ENCODE results near the gene TESPA1. TPM values are rescaled to one million over a fixed set of nuclear protein-coding genes. Genes with fewer than 3 reads are reported as not detected.

TESPA1 gene
- total and polyA plus RNA-seq, 9 of the 15 experiments (the other 6 are each of a cell fraction or from before 2014, with no cell fraction given) = 0.72 to 7.1 (median 2.4) TPM

DNA sequence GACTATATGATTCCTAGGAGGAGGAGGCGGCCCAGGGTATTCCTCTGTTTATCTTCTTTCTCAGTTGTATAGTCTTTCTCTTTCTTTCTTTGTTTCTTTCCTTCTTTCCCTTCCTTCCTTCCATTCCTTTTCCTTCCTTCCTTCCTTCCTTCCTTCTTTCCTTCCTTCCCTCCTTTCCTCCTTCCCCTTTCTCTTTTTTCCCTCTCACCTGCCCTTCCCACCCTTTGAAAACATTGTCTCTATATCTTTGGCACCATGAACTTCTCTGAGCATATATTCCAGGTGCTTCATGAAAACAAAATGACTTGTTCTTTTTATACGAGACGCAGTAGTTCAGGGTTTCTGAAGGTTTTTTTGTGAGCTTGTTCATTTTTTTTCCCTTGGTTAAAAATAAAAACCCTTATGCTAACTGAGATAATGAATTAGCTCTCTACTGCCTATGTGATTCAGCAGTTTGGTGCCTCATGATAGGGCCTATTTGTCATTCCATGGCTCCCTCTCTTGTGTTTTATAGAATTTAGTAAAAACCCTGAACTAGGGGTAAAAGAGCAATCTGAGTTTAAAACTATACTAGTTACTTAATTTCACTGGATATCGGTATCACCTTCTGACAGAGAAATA, 3.2 kb upstream of the TESPA1 start:
- Histone ChIP-seq H3K4me1 (replicated peaks in 1 of 2; ENCODE audit: control insufficient read depth in 2 of 2, insufficient read depth in 2 of 2, low read length in 2 of 2) (peaks cover 5 to 51% of the 10 kb centered on the region in 2 experiments), H3K27ac (ENCODE audit: extremely low read depth, low read depth, low read length) (peak overlapping the region; percentile 78), H3K9me3 (replicated peaks; ENCODE audit: control insufficient read depth, insufficient read depth, low read depth, low read length) (no peaks in the 10 kb centered on the region), H3K9ac (ENCODE audit: insufficient read depth in 1 of 2, low read depth in 2 of 2, low read length in 2 of 2) (peak overlapping the region in 1 of 2 experiments; percentile 39; a peak in 2 of 4 replicates), H3K27me3 (ENCODE audit: control insufficient read depth in 2 of 2, insufficient read depth in 2 of 2, low read length in 2 of 2) (no peaks in the 10 kb centered on the region), H3K9me1 (ENCODE audit: control insufficient read depth, insufficient read depth, low read length) (no peaks in the 10 kb centered on the region), H4K20me1 (replicated peaks; ENCODE audit: control insufficient read depth, insufficient read depth, low read length) (no peaks in the 10 kb centered on the region), H3K79me2 (ENCODE audit: control insufficient read depth, insufficient read depth, low read length) (no peaks in the 10 kb centered on the region), H3K4me2 (ENCODE audit: insufficient read depth, low read length) (peak overlapping the region; percentile 42; the same call in 1 of the 2 replicates), H2AFZ (ENCODE audit: low read depth, low read length) (peak overlapping the region; percentile 81), H3K36me3 (ENCODE audit: control insufficient read depth, insufficient read depth, low read length) (no peaks in the 10 kb centered on the region), H3K4me3 (no peak overlapping the region)
- BruUV-seq (replicated peaks) = no TSS peak
- intact Hi-C loops (cut with micrococcal nuclease) (no loop called here), in situ Hi-C loops (cut with MboI) (no loop called here)
- peak; percentile 76 for ATAC-seq
- WGBS (ENCODE audit: insufficient coverage, low coverage, missing lambda C conversion rate) = 10% methylated on average over 4 of the region's 4 CpGs
- POLR2A ChIA-PET = interaction anchor here (0.8 to 1.6 kb wide), 5 partner anchors 8 to 85 kb away, joined by 3 to 4 read pairs (median 3); no protein-coding TSS in a partner anchor
- peak; percentile 75 for FAIRE-seq
- DNase-seq (ENCODE audit: extremely low read depth in 1 of 4, low spot score in 3 of 4) = peak; percentile 56 to 79 (median 62)
- CTCF ChIA-PET (ENCODE audit: low intra/inter-chr PET ratio) = no interaction called here
- TF ChIP-seq EP400 (IDR thresholded peaks at IDR 0.05) (peak; percentile 44; the same call in 1 of the 2 replicates), JUND (IDR thresholded peaks at IDR 0.05; ENCODE audit: borderline replicate concordance, low read depth, low read length) (peak; percentile 34; the same call in 1 of the 2 replicates), JUND (tag; IDR thresholded peaks at IDR 0.05; ENCODE audit: borderline replicate concordance, low read depth, low read length) (no peak), KHSRP (IDR thresholded peaks at IDR 0.05) (no peak), SMARCE1 (IDR thresholded peaks at IDR 0.05) (peak; percentile 76), JUNB (CRISPR knock-in tag; conservative IDR thresholded peaks at IDR 0.05) (no peak), NFATC3 (IDR thresholded peaks at IDR 0.05) (peak; percentile 52; the same call in 1 of the 2 replicates), NFE2 (IDR thresholded peaks at IDR 0.05; ENCODE audit: low read depth) (peak; percentile 96), RBM22 (IDR thresholded peaks at IDR 0.05; ENCODE audit: low read depth, low read length, poor library complexity, severe bottlenecking) (no peak), KDM1A (IDR thresholded peaks at IDR 0.05) (peak; percentile 15 to 17; a peak in 1 of 4 replicates), WHSC1 (IDR thresholded peaks at IDR 0.05; ENCODE audit: low read length) (no peak), SMARCA4 (IDR thresholded peaks at IDR 0.05) (peak; percentile 86), SRSF7 (optimal IDR thresholded peaks at IDR 0.05; ENCODE audit: low read depth, low read length) (no peak), ASH1L (IDR thresholded peaks at IDR 0.05; ENCODE audit: borderline replicate concordance, low read depth, partially characterized antibody) (peak; percentile 53), MTA1 (IDR thresholded peaks at IDR 0.05; ENCODE audit: borderline replicate concordance) (peak; percentile 77)
